Cardiac fibroblast (primary cell): ENCODE results near the gene ITIH1.
"Not testable (repeated sequence)": the region's sequence is repeated elsewhere in the genome, so short reads cannot be mapped to it uniquely, and the experiment has no call there.

Experiments
- DNase-seq, 2 donors: peaks; one replicate each; pipeline versions ENCODE4 v3.0.0 to v3.0.0-alpha.2; 2010; ENCODE audit warnings: low read depth in 2 of 2
- H3K4me3 ChIP-seq, 2 donors: replicated peaks in 1 of 2; 1 replicate in 1 of 2; 2 replicates in 1 of 2; pipeline ENCODE4 v1.5.1; 2011; ENCODE audit warnings: low read depth in 2 of 2, low read length in 2 of 2, mild to moderate bottlenecking in 2 of 2, moderate library complexity in 1 of 2
- CTCF ChIP-seq: IDR thresholded peaks from one replicate; pipeline ENCODE4 v1.5.1; 2011; ENCODE audit warnings: low read depth, mild to moderate bottlenecking, low read length, inconsistent platforms

ITIH1 gene

GRCh38 chr3:52774901-52775864 is 2.2 kb upstream of the ITIH1 start:
- DNase-seq = no peak
- TF ChIP-seq CTCF = no peak
- no peak overlapping the region for H3K4me3 ChIP-seq

GRCh38 chr3:52775877-52776276 is 1.5 kb upstream of the ITIH1 start:
- TF ChIP-seq CTCF = no peak
- H3K4me3 ChIP-seq = no peak overlapping the region
- no peak for DNase-seq

- H3K4me3 ChIP-seq = not testable (repeated sequence)
These were observed 913 bp upstream of the ITIH1 start for GRCh38 chr3:52776486-52776885.

GRCh38 chr3:52777959-52778805 is 783 bp downstream of the ITIH1 start:
- TF ChIP-seq CTCF = no peak
- H3K4me3 ChIP-seq = no peak overlapping the region
- no peak for DNase-seq

More at GRCh38 chr3:52776486-52776885, 913 bp upstream of the ITIH1 start:
- DNase-seq = not testable (repeated sequence)

- no peak overlapping the region for H3K4me3 ChIP-seq
- DNase-seq = no peak
- no peak for TF ChIP-seq CTCF
These were observed 1.8 kb downstream of the ITIH1 start for GRCh38 chr3:52779011-52779836.

- DNase-seq = no peak
- TF ChIP-seq CTCF = no peak
- no peak overlapping the region for H3K4me3 ChIP-seq
These were observed 2.6 kb downstream of the ITIH1 start for GRCh38 chr3:52779837-52780585.
